Measurements from ENCODE around the gene TSEN2.
"Not testable (repeated sequence)": the region's sequence is repeated elsewhere in the genome, so short reads cannot be mapped to it uniquely, and the experiment has no call there.

Gene TSEN2

DNA sequence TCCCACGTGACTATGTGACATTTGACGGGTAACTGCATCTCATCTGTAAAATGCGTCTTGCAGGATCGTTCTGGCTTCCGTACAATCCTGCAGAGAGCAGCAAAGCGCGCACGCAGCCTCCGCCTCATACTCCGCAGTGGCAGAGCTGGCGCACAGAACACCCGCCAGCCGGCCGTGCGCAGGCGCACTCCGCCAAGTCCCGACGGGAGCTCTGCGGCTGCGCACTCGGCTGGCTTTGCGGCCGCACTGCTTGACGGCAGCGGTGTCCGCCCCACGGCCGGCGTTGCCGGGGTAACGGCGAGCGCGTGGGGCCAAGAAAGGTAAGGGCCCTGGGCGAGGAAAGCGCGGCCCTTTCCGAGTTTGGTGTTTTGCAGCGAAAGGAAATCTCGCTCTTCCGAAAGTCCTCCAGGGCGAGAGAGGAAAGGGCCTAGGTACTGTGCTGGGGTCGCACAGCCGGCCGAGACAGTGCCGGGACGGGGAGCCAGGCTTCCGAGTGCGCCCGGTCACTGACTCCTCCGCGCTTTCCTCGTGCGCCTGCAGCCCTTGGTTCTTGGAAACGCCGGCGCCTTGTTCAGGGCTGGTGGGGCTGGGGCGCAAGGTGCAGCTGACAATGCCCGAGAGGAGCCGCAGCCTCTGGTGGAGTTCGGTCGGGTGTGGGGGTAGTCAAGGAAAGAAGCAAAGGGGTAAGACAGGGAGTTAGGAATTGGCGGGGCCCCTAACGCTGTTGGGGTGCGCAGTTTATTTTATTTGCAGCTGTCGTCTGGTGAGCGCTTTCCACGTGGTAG is at the start of gene TSEN2:
Gene TSEN2, plus strand, starts transcription at position 283 of the 785 bp plus-strand sequence. CDS start 5,321 bp downstream, outside the sequence.
- DNase-seq: peak; percentile 83

DNA sequence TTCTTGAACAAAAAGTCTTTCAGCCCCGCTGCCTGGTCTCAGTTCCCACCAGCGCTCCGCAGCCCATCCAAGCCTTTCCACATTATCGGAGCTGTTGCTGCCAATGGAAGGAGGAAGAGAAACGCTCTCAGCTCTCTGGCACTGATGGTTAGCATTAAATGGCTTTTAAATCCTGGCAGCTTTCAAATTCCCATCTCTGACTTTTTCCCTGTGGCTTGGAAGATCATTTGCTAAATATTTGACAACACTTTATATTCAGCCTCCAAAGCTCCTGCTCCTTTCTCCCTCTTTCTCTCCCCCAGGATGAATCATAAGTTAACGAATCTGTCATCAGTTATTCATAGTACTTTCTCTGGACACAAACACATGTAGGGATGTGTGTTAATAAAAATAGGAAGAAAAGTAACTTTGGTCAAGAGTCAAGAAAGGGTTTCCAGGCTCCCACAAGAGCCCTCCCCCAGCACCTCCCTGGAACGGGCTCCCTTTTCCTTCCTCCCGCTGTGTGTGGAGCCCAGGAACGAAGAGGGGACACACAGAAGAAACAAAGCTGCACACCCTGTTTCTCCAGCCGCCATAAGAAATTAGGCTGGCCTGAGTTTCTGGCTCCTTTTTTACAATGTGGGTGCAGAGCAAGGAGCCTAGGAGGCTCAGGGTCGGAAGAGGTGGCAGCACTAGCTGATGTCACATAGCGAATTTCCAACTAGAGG is 47.6 kb upstream of the TSEN2 start:
- no peak for DNase-seq

DNA sequence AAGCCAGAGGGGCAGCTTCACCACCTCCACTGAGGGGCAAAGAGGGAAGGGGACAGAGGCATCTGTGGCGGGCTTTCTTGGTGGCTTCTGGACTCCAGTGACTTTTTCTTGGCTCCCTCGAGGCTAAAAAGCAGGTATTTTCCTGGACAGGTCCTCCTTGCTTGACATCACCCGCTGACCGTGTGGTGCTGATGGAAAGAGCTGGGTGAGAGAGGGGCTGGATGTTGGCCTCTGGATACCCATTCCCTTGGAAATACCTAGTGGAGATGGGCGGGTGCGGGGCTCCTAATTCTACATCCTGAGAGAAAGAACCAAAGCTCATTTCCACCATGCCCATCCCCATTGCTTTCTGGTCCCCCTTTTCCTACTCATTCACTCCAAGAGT is 47.1 kb upstream of the TSEN2 start:
- no peak for DNase-seq

DNA sequence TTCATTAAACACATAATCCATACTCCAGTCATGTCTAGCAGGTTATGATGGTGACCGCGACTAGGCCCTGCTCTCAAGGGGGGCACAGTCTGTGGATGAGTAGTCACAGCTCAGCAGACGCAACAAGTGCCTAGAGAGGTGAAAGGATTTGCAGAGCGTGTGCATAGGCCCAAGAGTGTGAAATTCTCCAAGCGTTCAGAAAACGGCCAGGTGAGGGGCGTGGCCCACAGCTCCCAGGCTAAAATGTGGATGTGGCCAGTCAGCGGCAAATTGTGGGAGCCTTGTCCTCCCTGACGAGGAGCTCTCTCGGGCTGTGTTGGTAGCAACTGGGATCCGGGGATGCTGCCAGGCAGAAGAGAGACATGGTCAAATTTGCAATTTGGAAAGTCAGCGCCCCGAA is 46.4 kb upstream of the TSEN2 start:
- no peak for DNase-seq

DNA sequence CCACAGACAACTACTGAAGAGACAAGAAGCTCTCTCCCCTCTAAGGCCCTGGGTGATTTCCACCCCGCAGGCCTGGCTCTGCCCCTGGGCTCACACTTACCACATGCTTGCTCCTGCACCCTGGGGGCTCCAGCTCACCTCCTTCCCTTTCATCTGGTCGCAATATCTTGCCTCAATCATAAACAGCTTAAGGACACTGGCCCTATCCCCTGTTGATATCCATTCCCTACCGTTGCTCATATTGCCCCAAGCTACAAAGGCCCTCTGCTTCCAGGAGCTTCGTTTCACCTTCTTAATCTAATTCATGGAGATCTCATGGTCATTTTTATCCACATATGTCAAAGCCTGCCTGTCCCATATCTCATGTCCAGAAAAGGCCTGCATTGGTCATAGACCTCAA is 46.0 kb upstream of the TSEN2 start:
- no peak for DNase-seq

DNA sequence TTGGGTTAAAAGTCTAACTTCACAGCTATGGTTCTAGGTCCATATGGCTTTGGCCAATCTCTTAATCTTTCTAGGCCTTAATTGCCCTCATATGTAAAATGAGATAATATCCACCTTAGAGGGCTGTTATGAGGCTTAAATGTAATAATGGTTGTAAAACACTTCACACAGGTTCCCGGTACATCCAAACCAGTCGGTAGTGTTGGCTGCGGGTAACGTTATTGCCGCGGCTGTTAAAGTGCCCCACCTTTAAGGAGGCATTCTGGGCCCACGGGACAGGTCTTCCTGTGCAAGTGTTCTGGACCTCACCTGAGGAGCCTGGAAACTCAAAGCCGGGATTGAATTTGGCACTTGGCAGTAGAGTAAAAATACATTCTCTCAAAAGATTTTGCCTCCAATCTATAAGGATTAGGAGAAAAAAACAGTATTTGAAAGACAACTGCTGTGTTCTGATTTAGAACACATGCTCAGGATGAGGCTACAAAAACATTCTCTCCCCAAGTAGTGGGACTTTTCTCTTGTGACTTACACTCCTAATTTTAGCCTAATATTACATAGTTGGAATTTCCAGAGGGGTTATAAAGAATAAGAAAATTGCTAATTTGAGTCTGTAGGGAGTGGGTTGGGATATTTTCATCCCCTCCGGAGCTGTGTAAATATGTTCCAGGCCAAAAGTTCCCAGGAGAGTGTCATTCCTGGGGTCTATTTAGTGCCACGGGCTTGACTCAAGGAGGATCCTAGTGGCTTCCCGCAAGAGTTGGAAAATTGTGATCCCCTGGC is 44.9 kb upstream of the TSEN2 start:
- no peak for DNase-seq

DNA sequence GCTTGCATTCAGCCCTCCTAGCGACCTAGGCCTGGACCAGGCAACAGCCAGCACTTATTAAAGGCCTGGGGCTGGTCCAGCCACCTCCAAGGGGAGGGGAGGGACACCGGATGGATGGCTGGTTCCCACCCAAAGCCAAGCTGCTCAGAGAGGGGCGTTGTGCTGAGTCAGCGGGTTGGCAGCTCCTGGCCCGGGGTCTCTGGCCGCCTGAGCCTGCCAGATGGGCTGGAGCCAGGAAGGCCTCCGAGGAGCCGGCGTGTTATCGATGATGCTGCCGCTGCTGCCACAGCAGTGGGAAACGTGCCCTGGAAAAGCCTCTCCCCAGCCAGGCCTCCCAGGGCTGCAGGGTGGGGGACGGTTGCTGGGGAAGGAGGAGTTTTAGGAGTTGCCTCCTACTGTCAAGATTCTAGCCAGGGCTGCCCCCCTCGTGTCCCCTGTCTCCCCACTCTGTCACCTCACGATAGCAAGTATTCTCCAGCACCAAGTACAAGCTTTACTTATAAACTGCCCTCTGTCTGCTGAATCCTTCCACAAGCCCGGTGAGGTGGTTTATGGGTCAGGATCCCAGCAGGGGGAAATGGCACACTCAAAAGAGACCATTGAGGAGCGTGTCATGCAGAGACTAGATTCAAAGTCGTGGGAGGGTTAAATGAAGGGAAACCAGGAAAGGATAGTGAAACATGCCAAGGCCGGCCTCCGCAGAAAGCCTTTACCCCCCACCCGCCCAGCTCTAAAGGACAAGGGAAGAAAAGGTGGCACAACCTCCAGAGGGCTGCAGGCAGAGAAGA is 43.2 kb upstream of the TSEN2 start:
- no peak for DNase-seq

DNA sequence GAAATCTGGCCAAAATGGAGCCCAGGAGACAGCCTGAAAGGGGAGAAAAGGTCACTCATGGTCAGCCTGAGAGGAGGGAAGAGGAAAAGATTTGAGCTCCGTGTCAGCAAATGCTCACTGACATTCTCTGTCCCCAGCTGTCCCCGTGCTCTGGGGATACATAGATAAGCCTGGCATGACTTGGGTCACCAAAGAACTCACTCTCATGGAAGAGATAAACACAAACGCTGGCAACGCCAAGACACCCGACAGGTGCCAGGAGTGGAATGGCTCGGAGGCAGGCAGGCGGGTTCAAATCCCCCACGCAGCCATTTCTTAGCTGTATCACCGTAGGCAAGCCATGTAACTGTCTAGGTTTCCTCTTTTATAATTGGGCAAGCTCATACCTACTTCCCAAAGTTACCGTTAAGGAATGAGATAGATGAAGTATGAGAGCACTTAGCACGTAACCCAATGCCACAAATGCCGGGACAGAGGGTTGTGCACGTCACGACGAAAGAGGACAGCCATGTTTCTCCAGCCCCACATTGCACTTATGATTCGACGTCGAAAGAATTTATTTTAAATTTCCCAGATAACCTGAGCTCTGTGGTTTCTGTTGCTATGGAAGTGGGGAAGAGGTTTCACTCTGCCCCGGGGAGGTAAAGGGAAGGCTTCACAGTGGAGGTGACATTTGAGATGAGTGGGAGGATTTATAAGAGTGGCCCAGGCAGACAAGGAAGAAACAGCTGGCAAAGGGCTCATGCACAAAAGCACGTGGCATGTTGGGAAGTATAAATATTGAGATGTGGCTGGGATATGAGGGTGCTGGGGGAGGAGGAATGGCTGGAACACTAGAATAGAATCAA is 41.4 kb upstream of the TSEN2 start:
- DNase-seq: no peak

DNA sequence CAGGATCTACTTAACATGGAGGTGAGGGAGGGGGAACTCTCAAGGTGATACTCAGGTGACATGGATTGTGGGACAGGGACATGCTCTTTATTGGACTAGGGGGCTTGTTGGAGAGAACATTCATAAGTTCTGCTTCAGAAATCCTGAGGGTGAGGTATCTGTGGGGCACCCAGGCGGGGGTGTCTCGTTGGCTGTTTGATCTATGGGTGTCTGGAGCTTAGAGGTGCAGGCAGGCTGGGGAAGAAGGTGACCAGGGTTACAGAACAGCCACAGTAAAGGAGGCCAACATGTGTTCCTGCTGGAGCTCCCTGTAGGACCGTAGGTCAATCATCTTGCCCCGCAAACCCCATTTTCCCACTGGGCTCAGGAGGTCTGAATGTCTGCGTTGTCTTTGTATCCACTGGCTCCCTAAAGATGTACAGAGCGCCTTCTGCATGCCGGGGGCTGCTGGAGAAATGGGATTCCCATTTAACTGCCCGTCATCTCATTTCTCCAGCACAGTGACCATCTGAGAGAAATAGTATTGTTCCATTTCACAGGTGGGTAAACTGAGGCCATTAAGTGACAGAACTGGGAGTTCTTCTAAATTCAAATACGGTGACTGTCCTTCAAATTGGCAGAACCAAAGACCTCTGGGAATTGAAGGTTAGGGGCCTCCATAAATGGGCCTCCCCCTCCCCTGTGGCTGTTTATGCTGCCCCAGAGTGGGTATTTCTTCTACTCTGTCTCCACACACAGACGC is 40.3 kb upstream of the TSEN2 start:
- no peak for DNase-seq

DNA sequence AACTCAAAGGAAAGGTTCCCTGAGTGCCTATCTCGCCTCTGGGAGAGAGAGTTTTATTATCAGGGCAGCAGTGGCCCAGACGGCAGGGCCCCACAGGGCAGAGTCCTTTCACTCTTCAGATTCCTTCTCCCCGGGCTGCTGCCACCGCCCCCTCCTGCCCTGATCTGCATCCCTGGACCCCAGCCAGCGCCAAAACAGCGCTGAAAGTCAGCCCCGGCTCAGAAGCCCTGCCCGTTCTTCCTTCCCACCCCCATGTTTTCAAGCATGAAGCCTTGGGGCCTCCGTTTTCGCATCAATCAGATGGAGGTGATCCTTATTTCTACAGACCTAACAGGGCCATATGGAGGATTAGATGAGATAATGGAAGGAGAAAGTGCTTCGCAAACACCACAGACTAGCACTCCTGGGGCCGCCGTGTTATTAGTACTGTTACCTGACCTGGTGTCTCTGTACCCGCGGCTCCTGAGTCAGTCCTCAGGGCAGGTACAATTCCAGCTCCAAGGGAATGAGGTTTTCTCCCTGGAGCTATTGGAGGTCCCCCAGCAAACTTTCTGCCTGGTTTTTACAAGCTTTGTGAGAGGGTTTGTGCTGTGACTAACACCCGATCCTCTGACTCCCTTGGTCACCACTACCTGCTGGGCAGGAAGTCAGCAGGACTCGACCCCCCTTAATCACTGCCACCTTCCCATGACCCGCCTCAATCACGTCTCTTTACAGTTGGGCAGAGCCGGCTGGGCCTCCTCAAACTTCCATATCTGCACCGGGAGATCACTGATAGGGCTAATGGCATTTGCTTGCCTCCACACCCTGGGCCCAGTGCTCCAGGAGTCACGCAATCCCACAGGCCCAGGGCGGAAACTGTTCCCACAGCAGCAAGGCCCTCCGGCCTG is 39.5 kb upstream of the TSEN2 start:
- DNase-seq: no peak

DNA sequence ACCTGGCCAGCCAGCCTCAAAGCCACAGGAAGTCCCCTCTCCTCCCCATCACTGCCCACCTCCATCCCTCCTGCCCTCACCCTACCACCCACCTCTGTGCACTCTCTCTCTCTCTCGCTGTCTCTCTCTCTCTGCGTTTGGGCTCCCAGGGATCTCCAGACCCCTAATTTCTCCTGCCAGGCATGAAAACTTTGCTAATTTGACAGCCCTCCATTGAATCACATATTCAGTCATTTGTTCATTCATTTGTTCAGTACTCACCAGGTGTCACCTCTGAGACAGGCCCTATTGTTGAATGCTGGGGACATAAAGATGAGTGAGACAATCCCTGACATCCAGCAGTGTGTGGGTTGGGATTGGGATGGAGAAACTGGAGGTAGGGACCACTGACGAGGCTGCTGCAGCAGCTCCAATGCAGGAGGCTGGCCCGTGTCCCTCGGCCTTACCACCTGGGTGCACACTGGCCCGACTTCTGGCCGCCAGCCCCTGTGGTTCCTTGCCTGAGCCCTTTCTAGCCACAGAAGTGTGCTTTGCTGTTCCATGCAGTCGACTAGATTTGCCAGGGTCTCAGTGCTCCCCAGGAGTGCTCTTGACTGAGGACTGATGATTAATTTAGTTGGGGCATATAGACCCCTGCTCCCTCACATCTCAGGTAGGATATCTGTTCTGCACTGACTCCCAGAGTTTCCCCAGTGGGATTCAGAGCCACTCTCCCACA is 38.6 kb upstream of the TSEN2 start:
- no peak for DNase-seq

DNA sequence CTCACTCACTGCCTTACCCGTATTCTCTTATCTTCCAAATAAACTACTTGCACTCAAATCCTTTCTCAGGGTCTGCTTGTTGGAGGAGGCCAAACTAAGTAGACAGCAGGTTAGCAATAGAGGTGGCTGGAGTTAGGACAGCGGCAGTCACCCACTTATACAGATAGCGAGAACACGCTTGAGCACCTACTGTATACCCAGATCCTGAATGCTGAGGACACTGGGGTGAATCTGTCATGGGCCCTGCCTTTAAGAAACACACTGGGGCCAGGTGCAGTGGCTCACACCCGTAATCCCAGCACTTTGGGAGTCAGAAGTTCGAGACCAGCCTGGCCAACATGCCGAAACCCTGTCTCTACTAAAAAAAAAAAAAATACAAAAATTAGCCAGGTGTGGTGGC is 38.0 kb upstream of the TSEN2 start:
- DNase-seq: no peak

DNA sequence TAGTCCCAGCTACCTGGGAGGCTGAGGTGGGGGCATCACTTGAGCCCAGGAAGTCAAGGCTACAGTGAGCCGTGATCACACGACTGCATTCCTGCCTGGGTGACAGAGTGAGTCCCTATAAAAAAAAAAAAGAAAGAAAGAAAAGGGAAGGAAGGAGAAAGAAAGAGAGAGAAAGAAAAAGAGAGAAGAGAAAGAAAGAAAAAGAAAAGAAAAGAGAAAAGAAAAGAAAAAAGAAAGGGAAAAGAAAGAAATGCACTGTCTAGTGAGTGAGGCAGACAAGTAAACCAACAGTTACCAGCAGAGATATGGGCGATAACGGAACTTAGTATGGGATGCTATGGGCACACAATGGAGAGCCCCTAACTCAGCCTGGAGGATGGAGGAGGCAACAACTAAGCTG is 37.2 kb upstream of the TSEN2 start:
- DNase-seq: no peak

DNA sequence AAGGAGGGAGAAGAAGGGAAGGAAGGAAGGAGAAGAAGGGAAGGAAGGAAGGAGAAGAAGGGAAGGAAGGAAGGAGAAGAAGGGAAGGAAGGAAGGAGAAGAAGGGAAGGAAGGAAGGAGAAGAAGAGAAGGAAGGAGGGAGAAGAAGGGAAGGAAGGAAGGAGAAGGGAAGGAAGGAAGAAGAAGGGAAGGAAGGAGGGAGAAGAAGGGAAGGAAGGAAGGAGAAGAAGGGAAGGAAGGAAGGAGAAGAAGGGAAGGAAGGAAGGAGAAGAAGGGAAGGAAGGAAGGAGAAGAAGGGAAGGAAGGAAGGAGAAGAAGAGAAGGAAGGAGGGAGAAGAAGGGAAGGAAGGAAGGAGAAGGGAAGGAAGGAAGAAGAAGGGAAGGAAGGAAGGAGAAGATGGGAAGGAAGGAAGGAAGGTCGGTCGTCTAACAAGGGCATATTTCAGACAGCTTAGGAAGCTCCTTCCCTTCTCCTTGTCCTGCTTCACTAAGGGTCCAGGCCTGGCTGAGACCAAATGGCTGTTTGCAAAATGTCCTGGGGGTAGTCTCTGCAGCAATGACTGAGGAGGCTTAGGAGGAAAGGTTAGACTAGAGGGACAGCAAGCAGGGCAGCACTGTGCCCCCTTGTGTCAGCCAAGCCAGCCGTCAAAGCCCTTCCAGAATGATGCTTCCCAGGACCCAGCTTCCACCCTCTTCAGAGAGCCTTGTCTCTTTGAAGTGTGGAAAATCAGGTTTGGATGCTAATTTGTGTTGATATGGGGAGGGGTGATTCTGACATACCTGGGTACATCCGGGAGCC is 35.7 kb upstream of the TSEN2 start:
- not testable (repeated sequence) for DNase-seq

DNA sequence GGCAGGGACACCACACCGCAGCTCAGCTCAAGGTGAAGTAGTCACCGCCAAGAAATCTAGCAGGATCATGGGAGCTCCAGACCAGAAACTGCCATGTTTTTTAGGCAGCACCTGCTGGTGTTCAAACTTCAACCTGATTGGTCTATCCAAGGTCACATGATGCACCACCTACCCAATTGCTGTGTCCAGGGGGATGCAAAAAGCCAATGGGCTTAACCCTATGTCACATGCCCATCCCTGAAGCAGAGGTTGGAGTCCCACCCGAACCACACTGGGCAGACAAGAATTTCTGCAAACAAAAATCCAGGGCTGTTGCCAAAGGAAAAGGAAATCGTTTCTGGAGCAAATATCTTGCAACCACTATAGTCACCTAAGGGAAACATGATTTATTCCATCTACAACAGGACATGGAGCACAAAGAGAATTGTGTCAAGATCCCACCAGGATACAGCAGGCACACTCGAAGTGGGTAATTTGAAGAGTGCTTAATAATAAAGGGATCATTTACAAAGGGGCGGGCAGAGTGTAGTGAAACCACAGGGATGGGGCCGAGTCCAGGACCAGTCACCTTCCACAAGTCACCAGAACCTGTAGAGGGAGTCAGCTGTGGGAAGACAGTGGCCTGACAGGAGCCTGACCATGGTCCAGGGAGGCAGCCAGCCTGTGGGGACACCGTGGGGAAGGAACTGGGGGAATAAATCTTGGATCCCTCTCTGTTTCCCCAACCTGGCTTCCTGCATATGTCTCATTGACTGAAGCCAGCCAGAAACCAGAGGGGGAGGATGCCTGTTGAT is 34.2 kb upstream of the TSEN2 start:
- DNase-seq: no peak

DNA sequence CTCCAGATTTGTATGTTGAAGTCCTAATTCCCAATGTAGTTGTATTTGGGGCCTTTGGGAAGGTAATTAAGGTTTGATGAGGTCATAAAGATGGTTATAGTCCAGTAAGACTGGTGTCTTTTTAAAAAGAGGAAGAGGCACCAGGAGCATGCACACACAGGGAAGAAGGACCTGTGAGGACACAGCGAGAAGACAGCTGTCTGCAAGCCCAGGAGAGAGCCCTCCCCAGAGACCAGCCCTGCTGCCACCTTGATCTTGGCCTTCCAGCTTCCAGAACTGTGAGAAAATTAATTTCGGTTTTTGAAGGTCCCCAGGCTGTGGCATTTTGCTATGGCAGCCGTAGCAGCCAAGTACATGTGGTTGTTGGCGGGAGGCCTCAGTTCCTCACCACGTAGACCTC is 32.8 kb upstream of the TSEN2 start:
- DNase-seq: no peak

DNA sequence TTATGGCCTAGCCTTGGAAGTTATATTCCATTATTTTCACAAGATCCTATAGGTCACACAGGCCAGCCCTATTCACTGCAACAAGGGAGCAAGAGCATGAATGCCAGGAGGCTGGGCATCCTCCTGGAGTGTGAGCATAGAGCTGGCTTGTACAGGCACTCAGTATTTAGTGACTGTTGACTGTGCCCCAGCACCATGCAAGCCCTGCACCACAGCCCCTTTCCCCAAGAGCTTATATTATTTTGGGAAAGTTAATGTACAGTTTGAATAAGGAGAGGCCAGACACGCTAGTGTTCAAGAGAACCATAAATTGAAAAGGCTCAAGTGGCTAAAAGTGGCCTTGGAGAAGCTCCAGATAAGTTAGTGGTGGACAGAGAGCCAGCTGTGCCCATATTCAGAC is 32.3 kb upstream of the TSEN2 start:
- no peak for DNase-seq

Data from NCI-H1105 treated with DMSO at 0.1 percent for 48 hours (cell line).